Measurements from ENCODE around the gene ZYG11A. TPM values are rescaled to one million over a fixed set of nuclear protein-coding genes. Genes with fewer than 3 reads are reported as not detected.

Gene ZYG11A
- polyA plus RNA-seq, 10 donors: 0.04 to 0.18 (median 0.07) TPM; not detected in 3

DNA sequence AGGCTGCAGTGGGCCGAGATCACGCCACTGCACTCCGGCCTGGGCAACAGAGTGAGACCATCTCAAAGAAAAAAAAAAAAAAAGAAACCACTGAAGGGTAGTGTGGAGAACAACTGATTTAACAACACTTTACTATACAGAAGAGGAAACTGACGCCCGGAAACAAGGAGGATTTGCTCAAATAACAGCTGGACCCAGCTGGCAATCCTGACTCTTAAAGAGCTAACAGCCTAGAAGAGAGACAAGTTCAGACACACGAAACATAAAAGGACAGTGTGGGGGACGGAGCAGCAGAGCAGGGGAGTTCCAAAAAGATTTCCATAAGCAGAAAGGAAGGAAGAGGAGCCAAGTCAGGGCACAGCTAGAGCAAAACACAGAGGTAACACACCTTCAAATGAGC lies 74.6 kb downstream of the ZYG11A start:
- DNase-seq: peak in 1 of 3 donors; percentile 8

- no peak for DNase-seq
Measured at GRCh38 chr1:52917581-52917980, 75.0 kb downstream of the ZYG11A start.

DNA sequence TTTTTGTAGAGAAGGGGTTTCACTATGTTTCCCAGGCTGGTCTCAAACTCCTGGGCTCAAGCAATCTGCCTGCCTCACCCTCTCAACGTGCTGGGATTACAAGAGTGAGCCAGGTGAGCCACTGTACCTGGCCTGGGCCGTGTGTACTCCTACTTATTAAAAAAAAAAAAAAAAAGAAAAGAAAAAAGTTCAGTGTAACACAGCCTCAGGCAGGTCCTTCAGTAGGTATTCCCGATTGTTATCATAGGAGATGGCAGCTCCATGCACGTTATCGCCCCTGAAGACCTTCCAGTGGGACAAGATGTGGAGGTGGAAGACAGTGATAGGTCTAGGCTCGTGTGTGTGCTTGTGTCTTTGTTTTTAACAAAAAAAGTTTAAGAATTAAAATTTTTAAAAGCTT lies 75.6 kb downstream of the ZYG11A start:
- no peak for DNase-seq

DNA sequence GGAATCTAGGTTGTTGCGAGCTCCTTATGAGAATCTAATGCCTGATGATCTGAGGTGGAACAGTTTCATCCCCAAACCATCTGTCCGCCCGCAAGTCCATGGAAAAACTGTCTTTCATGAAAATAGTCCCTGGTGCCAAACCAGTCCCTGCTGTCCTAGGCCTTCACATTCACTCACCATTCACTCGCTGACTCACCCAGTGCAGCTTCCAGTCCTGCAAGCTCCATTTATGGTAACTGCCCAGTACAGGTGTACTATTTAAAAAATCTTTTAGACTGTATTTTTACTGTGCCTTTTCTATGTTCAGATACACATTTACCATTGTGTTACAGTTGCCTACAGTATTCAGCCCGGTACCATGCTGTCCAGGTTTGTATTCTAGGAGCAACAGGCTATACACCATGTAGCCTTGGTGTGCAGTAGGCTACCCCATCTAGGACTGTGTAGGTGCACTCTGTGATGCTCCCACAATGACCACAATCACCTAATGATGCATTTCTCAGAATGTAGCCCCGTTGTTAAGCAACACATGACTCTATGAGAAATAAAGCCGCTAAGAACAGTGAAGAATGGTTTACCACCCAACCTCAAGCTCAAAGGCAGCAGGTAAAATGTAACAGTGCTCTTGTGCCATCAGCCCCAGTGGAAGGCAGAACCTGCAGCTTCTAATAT lies 76.6 kb downstream of the ZYG11A start:
- no peak for DNase-seq

DNA sequence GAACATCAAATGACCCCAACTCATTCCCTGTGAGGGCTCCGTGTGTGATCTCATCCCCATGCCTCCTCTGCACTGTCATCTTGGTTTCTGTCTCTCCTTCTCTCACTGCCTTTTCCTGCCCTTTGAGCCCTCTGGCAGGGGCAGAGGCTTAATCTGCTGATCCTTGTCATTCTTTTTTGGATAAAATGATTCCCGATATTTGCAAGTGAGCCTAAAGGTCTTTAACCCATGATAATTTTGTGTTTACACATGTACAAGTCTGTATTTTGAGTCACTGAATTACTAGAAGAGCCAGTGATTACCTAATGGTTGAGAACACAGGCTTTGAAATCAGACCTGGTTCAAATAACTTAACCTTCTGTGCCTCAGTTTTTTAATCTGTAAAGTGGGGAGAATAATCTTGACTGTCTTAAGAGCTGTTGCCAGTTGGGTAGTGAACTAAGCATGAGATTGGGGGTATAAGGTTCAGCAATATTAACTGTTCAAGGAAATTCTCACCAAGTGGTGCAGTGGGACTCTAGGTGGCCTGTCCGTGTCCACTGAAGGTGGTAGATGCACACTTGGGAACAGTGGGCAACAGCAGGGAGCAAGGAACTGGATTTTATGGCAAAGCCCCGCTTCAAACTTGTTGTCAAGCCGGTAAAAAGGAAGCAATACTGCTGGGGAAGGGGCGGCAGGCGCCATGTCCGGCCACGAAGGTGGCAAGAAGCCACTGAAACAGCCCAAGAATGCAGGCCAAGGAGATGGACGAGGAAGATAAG lies 77.3 kb downstream of the ZYG11A start:
- no peak for DNase-seq

GRCh38 chr1:52920791-52921291 lies 78.3 kb downstream of the ZYG11A start:
- peak in 1 of 3 donors; percentile 46 for DNase-seq

GRCh38 chr1:52925571-52926005 lies 83.0 kb downstream of the ZYG11A start:
- no peak for DNase-seq

- DNase-seq: no peak
Measured at GRCh38 chr1:52926864-52927211, 84.3 kb downstream of the ZYG11A start.

DNA sequence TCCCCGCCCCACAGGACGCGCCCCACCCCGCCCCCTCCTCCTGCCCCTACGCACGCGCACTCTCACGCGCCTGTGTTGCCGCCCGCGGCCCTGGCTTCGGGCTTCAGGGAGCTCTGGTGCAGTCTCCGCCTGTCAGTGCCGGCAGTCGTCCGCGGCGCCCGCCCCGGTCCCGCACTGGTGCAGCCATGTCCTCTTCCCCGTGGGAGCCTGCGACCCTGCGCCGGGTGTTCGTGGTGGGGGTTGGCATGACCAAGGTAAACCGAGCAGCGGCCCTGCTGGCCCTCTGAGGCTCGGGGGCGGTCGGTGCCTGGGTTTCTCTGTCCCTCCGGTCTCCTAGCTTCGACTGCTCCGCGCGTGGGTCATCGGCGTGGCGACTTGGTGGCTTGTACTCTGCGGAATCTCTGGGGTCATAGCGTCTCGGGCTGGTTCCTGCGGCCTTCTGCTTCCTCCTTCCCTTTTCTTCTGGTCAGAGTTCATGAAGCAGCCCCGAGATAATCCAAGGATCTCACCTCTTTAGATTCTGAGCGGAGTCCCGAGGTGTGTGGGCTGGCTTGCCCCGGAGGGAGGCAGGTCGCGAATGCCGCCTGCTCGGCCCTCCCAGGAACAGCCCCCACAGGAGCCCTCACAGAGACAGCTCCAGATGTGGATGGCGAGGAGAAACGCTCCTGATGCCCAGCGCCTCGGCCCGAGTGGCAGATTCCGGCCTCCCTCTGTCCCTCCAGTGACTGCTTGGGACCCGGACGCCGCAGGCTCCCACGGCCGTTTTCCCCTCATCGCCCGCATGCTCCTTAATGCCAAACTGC lies 84.9 kb downstream of the ZYG11A start, which contains the start of gene SCP2:
TSS of gene SCP2 (plus strand) at position 65 of the 803 bp plus-strand sequence. CDS start at position 186, 121 bp downstream.
- DNase-seq: peak; percentile 66 to 89 (median 79)

- DNase-seq: no peak
Measured at GRCh38 chr1:52928015-52928404, 85.5 kb downstream of the ZYG11A start.

GRCh38 chr1:52929019-52929418 lies 86.5 kb downstream of the ZYG11A start:
- no peak for DNase-seq

GRCh38 chr1:52937433-52938182 lies 95.0 kb downstream of the ZYG11A start:
- no peak for DNase-seq

DNA sequence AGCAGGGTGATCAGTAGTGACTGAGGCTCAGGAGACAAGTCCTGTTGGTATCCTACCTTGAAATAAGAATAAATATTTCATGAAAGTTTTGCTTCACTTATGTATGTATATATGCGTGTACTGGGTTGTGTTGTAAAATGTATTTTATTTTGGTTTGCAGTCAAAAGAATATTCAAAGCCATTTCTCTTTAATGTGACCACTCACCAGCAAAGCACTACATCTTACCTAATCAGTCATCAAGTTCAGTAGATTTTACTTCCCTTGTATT lies 95.6 kb downstream of the ZYG11A start:
- no peak for DNase-seq

GRCh38 chr1:52943876-52944416 lies 101.4 kb downstream of the ZYG11A start:
- no peak for DNase-seq

DNA sequence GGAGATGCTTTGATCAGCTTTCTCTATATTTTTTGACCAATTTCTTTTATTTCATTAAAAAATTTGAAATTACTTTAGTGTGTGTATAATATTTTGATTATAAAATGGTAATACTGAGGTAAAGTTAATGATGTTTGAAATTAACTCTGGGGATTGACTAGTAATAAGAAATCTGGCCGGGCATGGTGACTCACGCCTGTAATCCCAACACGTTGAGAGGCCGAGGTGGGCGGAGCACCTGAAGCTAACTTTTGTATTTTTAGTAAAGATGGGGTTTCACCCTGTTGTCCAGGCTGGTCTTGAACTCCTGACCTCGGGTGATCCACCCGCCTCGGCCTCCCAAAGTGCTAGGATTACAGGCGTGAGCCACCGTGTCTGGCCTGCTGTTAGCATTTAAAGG lies 102.0 kb downstream of the ZYG11A start:
- no peak for DNase-seq

Other genes starting within 250 kb of the ZYG11A start
- 100 to 1,000 TPM; 129 to 150 (median 139) TPM for gene GPX7, start 240.4 kb upstream of the ZYG11A start, polyA plus RNA-seq (ENCODE audit: insufficient read length in 10 of 10)
- gene SHISAL2A, start 209.6 kb upstream of the ZYG11A start, polyA plus RNA-seq (ENCODE audit: insufficient read length in 10 of 10): 1 to 10 TPM; 2.5 to 6.8 (median 4.3) TPM
- gene COA7, start 144.4 kb upstream of the ZYG11A start, polyA plus RNA-seq (ENCODE audit: insufficient read length in 10 of 10): 10 to 100 TPM; 14.4 to 20.9 (median 17.2) TPM
- gene ZYG11B, start 116.3 kb upstream of the ZYG11A start, polyA plus RNA-seq (ENCODE audit: insufficient read length in 10 of 10): 10 to 100 TPM; 26.6 to 45.5 (median 33.8) TPM
- 100 to 1,000 TPM in 2 of 10 donors, 10 to 100 TPM in 8; 35.1 to 126 (median 63.3) TPM for gene ECHDC2, start 79.0 kb downstream of the ZYG11A start, polyA plus RNA-seq (ENCODE audit: insufficient read length in 10 of 10)
- 10 to 100 TPM; 70.1 to 96.3 (median 85.2) TPM for gene SCP2, start 84.5 kb downstream of the ZYG11A start, polyA plus RNA-seq (ENCODE audit: insufficient read length in 10 of 10)
- gene PODN, start 219.5 kb downstream of the ZYG11A start, polyA plus RNA-seq (ENCODE audit: insufficient read length in 10 of 10): 10 to 100 TPM in 3 of 10 donors, 1 to 10 TPM in 7; 6.6 to 11.4 (median 9.0) TPM